Measurements from ENCODE around the gene CLEC16A.

CLEC16A gene

GRCh38 chr16:11020792-11021551 lies 76.6 kb downstream of the CLEC16A start:
- DNase-seq, result no peak

GRCh38 chr16:11022002-11022401 lies 77.6 kb downstream of the CLEC16A start:
- no peak for DNase-seq

GRCh38 chr16:11023262-11024039 lies 79.1 kb downstream of the CLEC16A start:
- DNase-seq, result no peak

GRCh38 chr16:11024333-11025053 lies 80.1 kb downstream of the CLEC16A start:
- DNase-seq, result no peak

- DNase-seq, result no peak
Observed at GRCh38 chr16:11025120-11025531, 80.8 kb downstream of the CLEC16A start.

- DNase-seq, result no peak
Observed at GRCh38 chr16:11029948-11030347, 85.6 kb downstream of the CLEC16A start.

GRCh38 chr16:11030990-11031510 lies 86.7 kb downstream of the CLEC16A start:
- no peak for DNase-seq

- DNase-seq, result no peak
Observed at GRCh38 chr16:11032000-11032921, 87.9 kb downstream of the CLEC16A start.

- DNase-seq, result no peak
Observed at GRCh38 chr16:11032922-11033291, 88.5 kb downstream of the CLEC16A start.

- no peak for DNase-seq
Observed at GRCh38 chr16:11033629-11034420, 89.5 kb downstream of the CLEC16A start.

- no peak for DNase-seq
Observed at GRCh38 chr16:11034481-11034931, 90.1 kb downstream of the CLEC16A start.

GRCh38 chr16:11035096-11035495 lies 90.7 kb downstream of the CLEC16A start:
- no peak for DNase-seq

GRCh38 chr16:11036040-11036439 lies 91.7 kb downstream of the CLEC16A start:
- DNase-seq, result no peak

- no peak for DNase-seq
Observed at GRCh38 chr16:11036868-11037410, 92.6 kb downstream of the CLEC16A start.

GRCh38 chr16:11038305-11038704 lies 93.9 kb downstream of the CLEC16A start:
- no peak for DNase-seq

GRCh38 chr16:11038777-11039176 lies 94.4 kb downstream of the CLEC16A start:
- DNase-seq, result no peak

GRCh38 chr16:11039726-11040125 lies 95.4 kb downstream of the CLEC16A start:
- no peak for DNase-seq

GRCh38 chr16:11042191-11042590 lies 97.8 kb downstream of the CLEC16A start:
- DNase-seq, result no peak

GRCh38 chr16:11045441-11045840 lies 101.1 kb downstream of the CLEC16A start:
- no peak for DNase-seq

GRCh38 chr16:11045846-11046245 lies 101.5 kb downstream of the CLEC16A start:
- no peak for DNase-seq

- no peak for DNase-seq
Observed at GRCh38 chr16:11046382-11046931, 102.1 kb downstream of the CLEC16A start.

Data from activated CD4-positive, CD25-positive, alpha-beta regulatory T cell (primary cell).